Measurements from ENCODE around the gene VOPP1.

Gene VOPP1

GRCh38 chr7:55504093-55504859, 68.0 kb downstream of the VOPP1 start:
- TF ChIP-seq, protein P1, sequence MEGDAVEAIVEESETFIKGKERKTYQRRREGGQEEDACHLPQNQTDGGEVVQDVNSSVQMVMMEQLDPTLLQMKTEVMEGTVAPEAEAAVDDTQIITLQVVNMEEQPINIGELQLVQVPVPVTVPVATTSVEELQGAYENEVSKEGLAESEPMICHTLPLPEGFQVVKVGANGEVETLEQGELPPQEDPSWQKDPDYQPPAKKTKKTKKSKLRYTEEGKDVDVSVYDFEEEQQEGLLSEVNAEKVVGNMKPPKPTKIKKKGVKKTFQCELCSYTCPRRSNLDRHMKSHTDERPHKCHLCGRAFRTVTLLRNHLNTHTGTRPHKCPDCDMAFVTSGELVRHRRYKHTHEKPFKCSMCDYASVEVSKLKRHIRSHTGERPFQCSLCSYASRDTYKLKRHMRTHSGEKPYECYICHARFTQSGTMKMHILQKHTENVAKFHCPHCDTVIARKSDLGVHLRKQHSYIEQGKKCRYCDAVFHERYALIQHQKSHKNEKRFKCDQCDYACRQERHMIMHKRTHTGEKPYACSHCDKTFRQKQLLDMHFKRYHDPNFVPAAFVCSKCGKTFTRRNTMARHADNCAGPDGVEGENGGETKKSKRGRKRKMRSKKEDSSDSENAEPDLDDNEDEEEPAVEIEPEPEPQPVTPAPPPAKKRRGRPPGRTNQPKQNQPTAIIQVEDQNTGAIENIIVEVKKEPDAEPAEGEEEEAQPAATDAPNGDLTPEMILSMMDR (IDR thresholded peaks at IDR 0.05; ENCODE audit: insufficient read depth, low read depth, low read length, missing control alignments), result no peak
- H3K4me3 ChIP-seq (ENCODE audit: low read depth, low read length), result no peak overlapping the region
- DNase-seq (ENCODE audit: low read depth), result no peak

DNA sequence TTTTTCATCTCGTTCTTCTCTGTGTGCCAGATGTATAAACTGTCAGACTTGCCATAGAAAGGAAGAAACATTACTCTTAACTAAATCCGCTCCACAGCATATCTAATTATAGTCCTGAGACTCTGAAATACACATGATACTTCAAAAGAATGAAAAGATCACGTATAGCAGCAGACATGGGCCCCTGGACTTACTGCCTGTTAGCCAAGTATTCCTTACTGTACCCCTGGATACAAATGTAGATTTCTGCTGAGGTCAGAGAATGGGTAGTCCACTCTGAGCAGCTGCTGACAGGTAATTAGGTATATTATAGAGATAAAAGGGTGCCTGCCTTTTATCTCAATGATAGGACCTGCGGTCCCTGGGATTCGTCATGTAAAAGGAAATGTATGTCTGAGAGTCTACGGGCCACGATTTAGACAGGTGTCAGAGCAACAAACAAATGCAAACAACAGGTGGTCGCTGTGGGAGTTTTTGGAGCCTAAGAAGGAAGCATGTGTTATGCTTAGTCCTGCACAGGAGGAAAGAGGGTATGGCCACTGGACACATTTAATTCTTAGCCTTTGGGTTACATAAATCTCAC, 69.4 kb downstream of the VOPP1 start:
- no peak overlapping the region for H3K4me3 ChIP-seq (ENCODE audit: low read depth, low read length)
- no peak for DNase-seq (ENCODE audit: low read depth)
- TF ChIP-seq, protein P1 (IDR thresholded peaks at IDR 0.05; ENCODE audit: insufficient read depth, low read depth, low read length, missing control alignments), result no peak

GRCh38 chr7:55502124-55502857, 70.0 kb downstream of the VOPP1 start:
- TF ChIP-seq, protein P1 (IDR thresholded peaks at IDR 0.05; ENCODE audit: insufficient read depth, low read depth, low read length, missing control alignments), result no peak
- no peak overlapping the region for H3K4me3 ChIP-seq (ENCODE audit: low read depth, low read length)
- no peak for DNase-seq (ENCODE audit: low read depth)

DNA sequence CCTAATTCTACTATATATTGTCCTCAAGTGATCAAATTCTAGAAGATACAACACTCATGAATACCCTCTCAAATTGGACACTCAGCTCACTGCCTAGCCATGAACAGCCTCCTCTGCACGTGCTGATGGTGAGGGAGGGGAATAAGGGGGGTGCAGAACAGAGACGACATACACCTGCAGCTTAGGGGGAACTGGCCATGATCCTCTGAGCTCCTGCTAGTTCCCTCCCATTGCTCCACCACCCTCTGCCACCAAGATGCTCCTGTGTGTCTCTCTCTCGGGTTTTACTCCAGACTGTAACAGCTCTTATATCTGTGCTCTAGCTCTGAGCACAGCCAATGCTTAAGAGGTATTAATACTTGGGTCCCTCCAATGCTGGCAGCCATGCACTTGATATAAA, 70.7 kb downstream of the VOPP1 start:
- no peak overlapping the region for H3K4me3 ChIP-seq (ENCODE audit: low read depth, low read length)
- TF ChIP-seq, protein P1 (IDR thresholded peaks at IDR 0.05; ENCODE audit: insufficient read depth, low read depth, low read length, missing control alignments), result no peak
- no peak for DNase-seq (ENCODE audit: low read depth)

DNA sequence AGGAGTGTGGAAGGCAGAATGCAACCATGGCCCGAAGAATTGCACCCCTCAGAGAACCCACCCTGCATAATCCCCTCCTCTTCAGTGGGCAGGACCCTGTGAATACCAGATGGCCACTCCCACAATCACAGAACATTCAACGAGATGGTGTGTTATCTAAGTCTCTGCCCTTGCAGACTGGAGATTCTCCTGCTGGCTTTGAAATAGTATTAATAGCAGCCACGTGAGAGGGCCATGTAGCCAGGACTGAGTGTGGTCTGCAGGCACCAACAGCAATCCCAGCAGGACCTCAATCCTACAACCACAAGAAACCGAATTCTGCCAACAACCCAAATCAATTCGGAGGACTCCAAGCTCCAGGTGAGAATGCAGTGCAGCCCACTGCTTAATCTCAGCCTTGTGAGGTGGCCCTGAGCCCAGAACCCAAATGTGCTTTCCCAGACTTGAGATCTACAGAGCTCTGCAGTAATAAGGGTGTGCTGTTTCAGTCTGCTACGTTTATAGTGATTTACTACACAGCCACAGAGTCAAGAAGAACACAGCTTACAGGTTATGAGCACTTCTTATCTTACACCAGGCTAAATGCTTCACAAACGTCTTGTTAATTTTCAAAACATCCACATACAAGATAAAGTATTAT, 72.1 kb downstream of the VOPP1 start:
- no peak for DNase-seq (ENCODE audit: low read depth)
- no peak overlapping the region for H3K4me3 ChIP-seq (ENCODE audit: low read depth, low read length)
- TF ChIP-seq, protein P1 (IDR thresholded peaks at IDR 0.05; ENCODE audit: insufficient read depth, low read depth, low read length, missing control alignments), result no peak

DNA sequence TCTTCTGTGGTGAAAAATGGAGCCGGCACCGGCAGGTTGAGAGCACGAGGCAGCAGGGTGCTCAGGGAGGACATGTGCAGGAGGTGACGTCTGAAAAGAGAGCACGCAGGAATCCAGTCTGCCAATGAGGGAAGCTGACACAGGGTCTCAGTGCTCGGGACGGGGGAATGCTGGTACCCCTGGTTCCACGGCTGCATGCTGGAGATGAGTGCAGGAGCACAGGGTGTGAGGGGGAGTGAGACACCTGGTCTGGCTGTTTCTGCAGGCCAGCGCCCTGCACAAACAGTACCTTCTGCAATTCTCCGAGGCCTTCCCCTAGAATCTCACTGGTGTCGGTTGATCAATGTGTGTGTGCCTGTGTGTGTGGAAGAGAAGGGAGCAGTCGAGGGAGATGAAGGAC, 72.7 kb downstream of the VOPP1 start:
- no peak overlapping the region for H3K4me3 ChIP-seq (ENCODE audit: low read depth, low read length)
- TF ChIP-seq, protein P1 (IDR thresholded peaks at IDR 0.05; ENCODE audit: insufficient read depth, low read depth, low read length, missing control alignments), result no peak
- no peak for DNase-seq (ENCODE audit: low read depth)
